ENCODE measurements around the gene METRN. TPM values are rescaled to one million over a fixed set of nuclear protein-coding genes. Genes with fewer than 3 reads are reported as not detected.

Gene METRN
- total RNA-seq, 4 donors from 2014 or later: 24.4 to 42.1 (median 33.3) TPM

GRCh38 chr16:721765-722540 lies 7.0 kb downstream of the METRN start:
- intact Hi-C loops (cut with DNase I; ENCODE audit: low total_unique reads): loop anchor here (1.0 to 2.0 kb wide), 3 partner anchors 19 to 67 kb away; partner anchors contain the start of genes CHTF18, RPUSD1 and WDR24
- ATAC-seq (no peak), DNase-seq (no peak)
- Histone ChIP-seq H3K9me3 (no peaks in the 10 kb centered on the region), H3K27ac (peak overlapping the region; percentile 86 to 95 (median 90)), H3K4me1 (peaks cover 14 to 24% of the 10 kb centered on the region in 2 donors), H3K27me3 (peaks cover 11 to 18% (median 16%) of the 10 kb centered on the region in 3 donors), H3K4me3 (peak overlapping the region; percentile 76 to 99 (median 83)), H3K36me3 (no peaks in the 10 kb centered on the region)
- in situ Hi-C loops (cut with MboI; ENCODE audit: low sequenced_read_pairs in 4 of 4): no loop called here
- TF ChIP-seq CTCF (IDR thresholded peaks at IDR 0.05 in 4 of 5, conservative IDR thresholded peaks at IDR 0.05 in 1 of 5): no peak
- TF ChIP-seq POLR2A (IDR thresholded peaks at IDR 0.05): no peak

GRCh38 chr16:722835-723633 lies 8.1 kb downstream of the METRN start:
- intact Hi-C loops (cut with DNase I; ENCODE audit: low total_unique reads) (no loop called here), in situ Hi-C loops (cut with MboI; ENCODE audit: low sequenced_read_pairs in 4 of 4) (no loop called here)
- H3K27me3 ChIP-seq: peaks cover 19 to 28% (median 27%) of the 10 kb centered on the region in 3 donors
- H3K4me3 ChIP-seq: no peak overlapping the region
- no peaks in the 10 kb centered on the region for H3K36me3 ChIP-seq
- no peak for TF ChIP-seq CTCF (IDR thresholded peaks at IDR 0.05 in 4 of 5, conservative IDR thresholded peaks at IDR 0.05 in 1 of 5)
- no peak for TF ChIP-seq POLR2A (IDR thresholded peaks at IDR 0.05)
- no peak for ATAC-seq
- peaks cover 20 to 32% of the 10 kb centered on the region in 2 donors for H3K4me1 ChIP-seq
- H3K9me3 ChIP-seq: no peaks in the 10 kb centered on the region
- no peak overlapping the region for H3K27ac ChIP-seq
- no peak for DNase-seq

- ATAC-seq (no peak), DNase-seq (no peak)
- in situ Hi-C loops (cut with MboI; ENCODE audit: low sequenced_read_pairs in 4 of 4): no loop called here
- Histone ChIP-seq H3K27ac (no peak overlapping the region), H3K9me3 (no peaks in the 10 kb centered on the region), H3K4me1 (peaks cover 20 to 35% of the 10 kb centered on the region in 2 donors), H3K27me3 (peaks cover 22 to 34% (median 33%) of the 10 kb centered on the region in 3 donors), H3K36me3 (no peaks in the 10 kb centered on the region), H3K4me3 (no peak overlapping the region)
- intact Hi-C loops (cut with DNase I; ENCODE audit: low total_unique reads): no loop called here
- TF ChIP-seq POLR2A (IDR thresholded peaks at IDR 0.05): no peak
- no peak for TF ChIP-seq CTCF (IDR thresholded peaks at IDR 0.05 in 4 of 5, conservative IDR thresholded peaks at IDR 0.05 in 1 of 5)
Measured at GRCh38 chr16:723695-724094, 8.8 kb downstream of the METRN start.

GRCh38 chr16:724188-725040 lies 9.5 kb downstream of the METRN start:
- TF ChIP-seq CTCF (IDR thresholded peaks at IDR 0.05 in 4 of 5, conservative IDR thresholded peaks at IDR 0.05 in 1 of 5): no peak
- TF ChIP-seq POLR2A (IDR thresholded peaks at IDR 0.05): no peak
- intact Hi-C loops (cut with DNase I; ENCODE audit: low total_unique reads): no loop called here
- Histone ChIP-seq H3K27ac (no peak overlapping the region), H3K27me3 (peaks cover 22 to 38% (median 34%) of the 10 kb centered on the region in 3 donors), H3K4me1 (peaks cover 20 to 29% of the 10 kb centered on the region in 2 donors), H3K36me3 (no peaks in the 10 kb centered on the region), H3K4me3 (no peak overlapping the region), H3K9me3 (no peaks in the 10 kb centered on the region)
- DNase-seq (no peak), ATAC-seq (no peak)
- in situ Hi-C loops (cut with MboI; ENCODE audit: low sequenced_read_pairs in 4 of 4): no loop called here
